ENCODE measurements around the gene MIPEP. TPM values are rescaled to one million over a fixed set of nuclear protein-coding genes. Genes with fewer than 3 reads are reported as not detected.
"Not testable (repeated sequence)": the region's sequence is repeated elsewhere in the genome, so short reads cannot be mapped to it uniquely, and the experiment has no call there.

Gene MIPEP
- total RNA-seq, 2 experiments from 2014 or later: 8.6 to 8.8 TPM

DNA sequence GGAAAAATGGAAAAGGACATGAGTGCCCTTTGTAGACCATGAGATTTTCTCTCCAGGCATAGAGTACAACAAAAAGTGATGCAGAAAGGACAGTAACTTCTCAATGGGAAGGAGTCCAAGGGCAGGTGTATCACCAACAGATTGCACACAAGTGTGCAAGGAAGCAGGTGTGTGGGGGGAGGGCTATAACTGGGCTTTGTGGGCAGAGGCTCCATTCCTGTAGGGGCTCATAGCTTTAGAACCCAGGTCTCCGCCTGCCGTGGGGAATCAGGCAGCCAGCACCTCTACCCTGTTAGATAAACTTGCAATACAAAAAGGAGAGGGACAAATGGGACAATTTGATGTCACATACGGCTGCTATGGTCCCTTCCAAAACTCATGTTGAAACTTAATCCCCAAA is 119.8 kb downstream of the MIPEP start:
- Mint-ChIP-seq H3K9me3 (no peaks in the 10 kb centered on the region), H3K27me3 (no peaks in the 10 kb centered on the region), H3K27ac (no peak overlapping the region), H3K4me1 (peaks cover 7% of the 10 kb centered on the region), H3K36me3 (ENCODE audit: low read depth) (no peaks in the 10 kb centered on the region), H3K4me3 (no peak overlapping the region)
- ChIA-PET POLR2A (no interaction called here), CTCF (no interaction called here)
- no peak for DNase-seq

GRCh38 chr13:23767838-23768237 is 121.4 kb downstream of the MIPEP start:
- Mint-ChIP-seq H3K36me3 (ENCODE audit: low read depth) (no peaks in the 10 kb centered on the region), H3K27ac (no peak overlapping the region), H3K4me3 (no peak overlapping the region), H3K9me3 (no peaks in the 10 kb centered on the region), H3K4me1 (peaks cover 7% of the 10 kb centered on the region), H3K27me3 (no peaks in the 10 kb centered on the region)
- ChIA-PET POLR2A (no interaction called here), CTCF (no interaction called here)
- DNase-seq: no peak

DNA sequence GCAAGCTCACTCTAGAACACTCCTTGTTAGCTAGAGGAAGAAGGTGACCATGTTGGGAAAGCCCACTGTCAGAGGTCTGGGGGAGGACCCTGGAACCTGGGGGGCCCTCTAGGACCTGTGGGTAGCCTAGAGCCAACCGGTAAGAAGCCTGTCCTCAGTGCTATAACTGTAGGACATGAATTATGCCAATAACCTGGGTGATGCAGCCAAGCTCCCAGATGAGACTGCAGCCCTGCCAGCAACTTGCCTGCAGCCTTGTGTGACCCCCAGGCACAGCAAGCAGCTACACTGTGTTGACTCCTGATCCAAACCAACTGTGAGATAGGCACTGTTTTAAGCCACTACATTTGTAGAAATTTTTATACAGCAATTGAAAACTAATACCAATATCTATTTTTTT is 122.3 kb downstream of the MIPEP start:
- POLR2A ChIA-PET: no interaction called here
- H3K9me3 Mint-ChIP-seq: no peaks in the 10 kb centered on the region

DNA sequence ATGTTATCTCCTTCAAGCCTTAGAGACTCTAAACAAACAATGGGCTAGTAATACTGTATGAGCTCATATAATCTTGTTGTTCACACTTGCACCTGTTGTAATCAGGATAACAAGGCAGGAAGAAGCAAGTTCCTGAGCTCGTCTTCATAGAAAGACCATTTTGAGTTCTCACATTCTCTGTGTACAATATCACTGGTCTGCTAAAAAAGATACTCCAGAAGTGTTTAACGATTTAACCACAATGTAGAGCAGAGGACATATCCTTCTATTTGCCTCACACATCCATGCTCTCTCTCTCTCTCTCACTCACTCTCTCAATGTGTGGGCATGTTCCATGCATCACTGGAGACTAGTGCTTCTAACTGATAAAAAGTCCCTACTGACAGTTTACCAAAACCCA is 122.9 kb downstream of the MIPEP start:
- Mint-ChIP-seq H3K27ac (no peak overlapping the region), H3K4me3 (no peak overlapping the region), H3K4me1 (peaks cover 1% of the 10 kb centered on the region), H3K9me3 (no peaks in the 10 kb centered on the region), H3K36me3 (ENCODE audit: low read depth) (no peaks in the 10 kb centered on the region), H3K27me3 (no peaks in the 10 kb centered on the region)
- ChIA-PET CTCF (no interaction called here), POLR2A (no interaction called here)
- no peak for DNase-seq

More for the DNA sequence above, 122.3 kb downstream of the MIPEP start:
- no peak for DNase-seq
- Mint-ChIP-seq H3K4me1 (peaks cover 7% of the 10 kb centered on the region), H3K4me3 (no peak overlapping the region), H3K36me3 (ENCODE audit: low read depth) (no peaks in the 10 kb centered on the region), H3K27ac (no peak overlapping the region), H3K27me3 (no peaks in the 10 kb centered on the region)
- CTCF ChIA-PET: no interaction called here

DNA sequence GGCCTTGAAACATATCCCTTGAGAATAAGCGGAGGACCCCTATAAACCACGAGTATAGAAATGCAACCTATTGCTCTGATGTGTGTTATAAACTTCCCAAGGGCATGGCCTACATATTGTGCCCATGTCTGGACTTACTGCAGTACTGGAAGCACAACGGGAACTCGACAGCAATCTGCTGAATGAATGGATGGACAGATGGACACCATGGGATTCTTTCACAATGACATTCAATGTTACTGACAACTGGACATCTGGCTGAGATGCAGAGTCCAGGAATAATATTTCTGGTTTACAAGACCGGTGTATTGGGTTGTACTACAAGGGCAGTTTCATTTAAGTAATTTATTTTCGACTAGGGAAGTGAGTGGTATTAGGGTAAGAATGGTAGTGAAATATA is 123.7 kb downstream of the MIPEP start:
- CTCF ChIA-PET: interaction anchor here (1.4 kb wide), 1 partner anchor 13 kb away, joined by 4 read pairs; no protein-coding TSS in a partner anchor

GRCh38 chr13:23763318-23763717 is 125.9 kb downstream of the MIPEP start:
- H3K4me1 Mint-ChIP-seq: no peaks in the 10 kb centered on the region
- DNase-seq: no peak
- H3K4me3 Mint-ChIP-seq: no peak overlapping the region
- H3K27me3 Mint-ChIP-seq: no peaks in the 10 kb centered on the region
- CTCF ChIA-PET: no interaction called here
- POLR2A ChIA-PET: no interaction called here
- H3K36me3 Mint-ChIP-seq (ENCODE audit: low read depth): no peaks in the 10 kb centered on the region
- H3K27ac Mint-ChIP-seq: no peak overlapping the region
- no peaks in the 10 kb centered on the region for H3K9me3 Mint-ChIP-seq

More for the DNA sequence above, 123.7 kb downstream of the MIPEP start:
- Mint-ChIP-seq H3K4me1 (no peaks in the 10 kb centered on the region), H3K27ac (no peak overlapping the region), H3K4me3 (no peak overlapping the region), H3K36me3 (ENCODE audit: low read depth) (no peaks in the 10 kb centered on the region), H3K27me3 (no peaks in the 10 kb centered on the region), H3K9me3 (no peaks in the 10 kb centered on the region)
- POLR2A ChIA-PET: no interaction called here
- no peak for DNase-seq

- H3K27ac Mint-ChIP-seq; DNase-seq; POLR2A ChIA-PET; CTCF ChIA-PET; H3K27me3 Mint-ChIP-seq; H3K36me3 Mint-ChIP-seq (ENCODE audit: low read depth); H3K4me3 Mint-ChIP-seq; H3K4me1 Mint-ChIP-seq; H3K9me3 Mint-ChIP-seq: not testable (repeated sequence)
Observed at GRCh38 chr13:23761760-23762159, 127.4 kb downstream of the MIPEP start.

DNA sequence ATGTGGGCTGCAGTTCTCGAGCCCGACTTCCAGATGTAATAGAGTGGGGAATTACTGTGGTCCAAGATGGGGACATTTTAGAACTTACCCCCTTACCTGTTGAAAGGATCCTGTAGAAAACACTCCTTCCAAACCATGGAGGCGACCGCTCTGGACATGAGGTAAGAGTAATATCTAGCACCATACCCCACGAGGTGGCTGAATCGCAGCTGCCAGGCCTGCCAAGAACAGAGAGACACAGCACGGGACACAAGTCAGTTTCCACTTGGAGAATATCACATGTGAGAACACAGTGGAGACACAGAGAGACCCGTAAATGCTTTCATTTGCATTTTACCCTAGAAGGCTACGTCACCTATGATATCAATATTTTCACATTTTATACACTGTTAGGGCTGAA is 129.2 kb downstream of the MIPEP start:
- ChIA-PET POLR2A (no interaction called here), CTCF (no interaction called here)
- no peak for DNase-seq
- Mint-ChIP-seq H3K27ac (no peak overlapping the region), H3K36me3 (ENCODE audit: low read depth) (no peaks in the 10 kb centered on the region), H3K9me3 (no peaks in the 10 kb centered on the region), H3K27me3 (no peaks in the 10 kb centered on the region), H3K4me1 (peaks cover 6% of the 10 kb centered on the region), H3K4me3 (no peak overlapping the region)

GRCh38 chr13:23758798-23759527 is 130.2 kb downstream of the MIPEP start:
- DNase-seq: no peak
- no peaks in the 10 kb centered on the region for H3K27me3 Mint-ChIP-seq
- H3K4me1 Mint-ChIP-seq: peaks cover 15% of the 10 kb centered on the region
- H3K4me3 Mint-ChIP-seq: no peak overlapping the region
- H3K36me3 Mint-ChIP-seq (ENCODE audit: low read depth): no peaks in the 10 kb centered on the region
- CTCF ChIA-PET: no interaction called here
- POLR2A ChIA-PET: no interaction called here
- no peak overlapping the region for H3K27ac Mint-ChIP-seq
- H3K9me3 Mint-ChIP-seq: no peaks in the 10 kb centered on the region

- Mint-ChIP-seq H3K36me3 (ENCODE audit: low read depth) (no peaks in the 10 kb centered on the region), H3K9me3 (no peaks in the 10 kb centered on the region), H3K27me3 (no peaks in the 10 kb centered on the region), H3K4me3 (peak overlapping the region; percentile 8), H3K4me1 (peaks cover 45% of the 10 kb centered on the region), H3K27ac (peak overlapping the region; percentile 64)
- no peak for DNase-seq
- POLR2A ChIA-PET: interaction anchor here (1.0 kb wide), 2 partner anchors 11 to 134 kb away, joined by 3 read pairs; no protein-coding TSS in a partner anchor
- CTCF ChIA-PET: interaction anchor here (0.8 to 0.9 kb wide), 2 partner anchors 24 to 176 kb away, joined by 3 read pairs; no protein-coding TSS in a partner anchor
Observed at GRCh38 chr13:23754997-23755396, 134.2 kb downstream of the MIPEP start.

DNA sequence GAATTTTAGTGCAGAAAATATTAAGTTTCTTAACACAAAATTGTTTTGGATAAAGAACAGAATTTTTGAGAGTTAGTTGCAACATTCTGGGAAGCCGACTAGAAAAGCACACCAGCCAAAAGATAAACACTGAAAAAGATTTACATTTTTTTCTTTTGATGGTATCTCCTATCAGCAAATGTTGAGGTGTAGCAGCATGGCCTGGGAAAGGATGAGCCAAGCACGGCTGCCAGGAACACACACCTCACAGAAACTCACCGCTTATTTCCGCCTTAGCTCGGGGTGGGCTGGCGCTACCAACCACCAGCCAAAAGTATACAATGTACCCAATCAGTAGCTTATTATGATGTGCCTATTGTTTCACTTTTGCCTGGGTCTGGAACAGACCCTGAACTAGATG is 134.7 kb downstream of the MIPEP start:
- no peaks in the 10 kb centered on the region for H3K9me3 Mint-ChIP-seq

DNA sequence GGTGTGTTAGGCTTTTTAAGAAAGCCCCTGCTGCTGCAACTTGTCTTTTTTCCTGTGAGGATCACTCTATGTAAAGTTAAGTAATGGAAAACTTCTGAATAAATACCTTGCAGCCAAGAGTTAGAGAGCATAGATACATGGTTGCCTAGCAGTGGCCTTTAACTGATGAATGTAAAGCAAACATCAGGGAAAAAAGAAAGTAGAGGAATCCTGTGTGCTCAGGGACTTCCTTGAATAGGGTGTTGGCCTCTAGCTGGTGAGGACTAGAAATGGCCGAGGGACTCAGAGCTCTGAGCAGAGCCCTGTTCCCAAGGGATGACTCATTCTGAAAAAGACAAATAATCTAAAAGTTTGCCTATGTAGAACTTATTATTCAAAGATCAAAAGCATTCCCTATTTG is 135.7 kb downstream of the MIPEP start:
- Mint-ChIP-seq H3K36me3 (ENCODE audit: low read depth) (no peaks in the 10 kb centered on the region), H3K9me3 (no peaks in the 10 kb centered on the region), H3K4me3 (no peak overlapping the region), H3K27me3 (peaks cover 4% of the 10 kb centered on the region), H3K4me1 (peaks cover 45% of the 10 kb centered on the region), H3K27ac (no peak overlapping the region)
- CTCF ChIA-PET: no interaction called here
- no peak for DNase-seq
- POLR2A ChIA-PET: no interaction called here

More for the DNA sequence above, 134.7 kb downstream of the MIPEP start:
- H3K4me1 Mint-ChIP-seq: peaks cover 45% of the 10 kb centered on the region
- peaks cover 3% of the 10 kb centered on the region for H3K27me3 Mint-ChIP-seq
- H3K4me3 Mint-ChIP-seq: peak overlapping the region; percentile 8
- ChIA-PET CTCF (interaction anchor here (0.8 to 0.9 kb wide), 2 partner anchors 24 to 176 kb away, joined by 3 read pairs; no protein-coding TSS in a partner anchor), POLR2A (interaction anchor here (1.0 kb wide), 2 partner anchors 11 to 134 kb away, joined by 3 read pairs; no protein-coding TSS in a partner anchor)
- peak; percentile 50 for DNase-seq
- H3K36me3 Mint-ChIP-seq (ENCODE audit: low read depth): no peaks in the 10 kb centered on the region
- peak overlapping the region; percentile 64 for H3K27ac Mint-ChIP-seq

- no peaks in the 10 kb centered on the region for H3K36me3 Mint-ChIP-seq (ENCODE audit: low read depth)
- no peak for DNase-seq
- H3K27me3 Mint-ChIP-seq: peaks cover 4% of the 10 kb centered on the region
- peak overlapping the region; percentile 18 for H3K27ac Mint-ChIP-seq
- peaks cover 45% of the 10 kb centered on the region for H3K4me1 Mint-ChIP-seq
- CTCF ChIA-PET: interaction anchor here (1.5 kb wide), 1 partner anchor 120 kb away, joined by 4 read pairs; no protein-coding TSS in a partner anchor
- H3K4me3 Mint-ChIP-seq: no peak overlapping the region
- H3K9me3 Mint-ChIP-seq: no peaks in the 10 kb centered on the region
- POLR2A ChIA-PET: no interaction called here
Observed at GRCh38 chr13:23752111-23753001, 136.8 kb downstream of the MIPEP start.
